H1 (cell line): ENCODE data around the gene PCGF6. TPM values are rescaled to one million over a fixed set of nuclear protein-coding genes. Genes with fewer than 3 reads are reported as not detected.

Experiments used
- GTF2F1 ChIP-seq: IDR thresholded peaks from 2 replicates; pipeline ENCODE4 v1.6.1; 2012; ENCODE audit warnings: low read depth, low read length, improper control_type of control experiment, borderline replicate concordance
- JUN ChIP-seq: IDR thresholded peaks from 2 replicates; pipeline ENCODE4 v1.6.1; 2011; ENCODE audit warnings: low read depth, mild to moderate bottlenecking, improper control_type of control experiment, low read length
- MAFK ChIP-seq: IDR thresholded peaks from 2 replicates; pipeline ENCODE4 v1.6.1; 2012; ENCODE audit warnings: low read depth, mild to moderate bottlenecking, improper control_type of control experiment, low read length
- NANOG ChIP-seq: IDR thresholded peaks from 2 replicates; pipeline ENCODE4 v1.6.1; 2011; ENCODE audit warnings: low read length, low read depth, mild to moderate bottlenecking, inconsistent platforms; ENCODE audit not compliant: insufficient read depth, poor library complexity, severe bottlenecking
- PHF8 ChIP-seq: fragments of 200-600 bp; sonication (generic); conservative IDR thresholded peaks from 2 replicates; pipeline ENCODE4 v1.7.1; 2012; ENCODE audit warnings: low read depth, mild to moderate bottlenecking, inconsistent platforms, low read length, moderate library complexity
- POU5F1 ChIP-seq: IDR thresholded peaks from 2 replicates; pipeline ENCODE4 v1.6.1; 2011; ENCODE audit warnings: low read depth, mild to moderate bottlenecking, low read length, moderate library complexity
- RBBP5 ChIP-seq: IDR thresholded peaks from 2 replicates; pipeline ENCODE4 v1.7.1; 2012; ENCODE audit warnings: low read depth, mild to moderate bottlenecking, inconsistent platforms, low read length, moderate library complexity, borderline replicate concordance
- SIN3A ChIP-seq, 2 experiments: IDR thresholded peaks in 1 of 2; conservative IDR thresholded peaks in 1 of 2; 2 replicates each; pipeline ENCODE4 v1.6.1; 2011 to 2012; ENCODE audit warnings: low read length in 2 of 2, improper control_type of control experiment in 1 of 2, low read depth in 1 of 2, mild to moderate bottlenecking in 1 of 2
- TAF1 ChIP-seq: IDR thresholded peaks from 2 replicates; pipeline ENCODE4 v1.6.1; 2011; ENCODE audit warnings: mild to moderate bottlenecking, low read depth, low read length
- polyA plus RNA-seq, 7 experiments: library from polyadenylated mRNA; depleted of rRNA in 3 of 7; stranded (reverse) in 5 of 7; unstranded in 2 of 7; fragments of >200 nt in 5 of 7; fragments of 200-250 nt in 2 of 7; gene quantifications; 1 replicate in 5 of 7; 2 replicates in 1 of 7; 4 replicates in 1 of 7; pipeline versions ENCODE4 v1.2.1 to v1.2.3, GENCODE V29; 2011 to 2013; ENCODE audit warnings: missing spikeins in 2 of 7, mixed read lengths in 2 of 7
- total RNA-seq: library from RNA; stranded (reverse); fragmentation: NEBNext Ultra II Directional; extraction: Animal tissue kit (Norgen Biotek cat#: 25700); gene quantifications from 2 replicates; pipeline ENCODE4 v1.2.1, GENCODE V29; 2021
- TF ChIP-seq, protein P1 (sequence below): fragments of 300-600 bp; sonication (generic); IDR thresholded peaks from 2 replicates; pipeline ENCODE4 v1.7.1; 2012; ENCODE audit warnings: low read length, moderate library complexity, mild to moderate bottlenecking, inconsistent platforms; ENCODE audit not compliant: insufficient replicate concordance

Gene PCGF6
- total and polyA plus RNA-seq, 2 of the 8 experiments (the other 6 are each of a cell fraction or from before 2014, with no cell fraction given): 6.9 to 18.6 TPM

DNA sequence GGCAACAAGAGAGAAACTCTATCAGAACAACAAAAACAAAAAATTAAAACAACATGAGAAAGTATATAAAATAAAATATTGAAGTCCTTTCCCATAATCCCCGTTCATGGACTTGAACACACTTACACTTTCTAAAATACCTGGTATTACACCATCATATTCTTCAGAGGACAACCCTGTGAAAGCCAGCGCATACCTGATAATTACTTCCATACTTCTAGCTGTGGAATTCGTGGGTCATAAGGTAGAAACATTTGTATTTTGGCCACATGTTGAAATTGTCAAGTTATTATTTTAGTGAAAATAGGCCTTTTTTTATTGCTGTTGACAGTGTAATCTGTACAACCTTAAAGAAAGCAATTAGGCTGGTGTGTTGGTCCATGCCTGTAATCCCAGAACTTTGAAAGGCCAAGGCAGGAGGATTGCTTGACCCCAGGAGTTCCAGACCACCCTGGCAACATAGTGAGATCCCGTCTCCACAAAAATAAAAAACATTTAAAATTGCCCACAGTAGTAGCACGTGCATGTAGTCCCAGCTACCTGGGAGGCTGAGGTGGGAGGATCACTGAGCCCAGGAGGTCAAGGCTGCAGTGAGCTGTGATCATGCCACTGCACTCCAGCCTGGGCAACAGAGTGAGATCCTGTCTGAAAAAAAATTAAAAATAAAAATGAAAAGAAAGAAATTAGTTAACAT lies 5.1 kb upstream of the PCGF6 start (continued):
- TF ChIP-seq, protein P1, sequence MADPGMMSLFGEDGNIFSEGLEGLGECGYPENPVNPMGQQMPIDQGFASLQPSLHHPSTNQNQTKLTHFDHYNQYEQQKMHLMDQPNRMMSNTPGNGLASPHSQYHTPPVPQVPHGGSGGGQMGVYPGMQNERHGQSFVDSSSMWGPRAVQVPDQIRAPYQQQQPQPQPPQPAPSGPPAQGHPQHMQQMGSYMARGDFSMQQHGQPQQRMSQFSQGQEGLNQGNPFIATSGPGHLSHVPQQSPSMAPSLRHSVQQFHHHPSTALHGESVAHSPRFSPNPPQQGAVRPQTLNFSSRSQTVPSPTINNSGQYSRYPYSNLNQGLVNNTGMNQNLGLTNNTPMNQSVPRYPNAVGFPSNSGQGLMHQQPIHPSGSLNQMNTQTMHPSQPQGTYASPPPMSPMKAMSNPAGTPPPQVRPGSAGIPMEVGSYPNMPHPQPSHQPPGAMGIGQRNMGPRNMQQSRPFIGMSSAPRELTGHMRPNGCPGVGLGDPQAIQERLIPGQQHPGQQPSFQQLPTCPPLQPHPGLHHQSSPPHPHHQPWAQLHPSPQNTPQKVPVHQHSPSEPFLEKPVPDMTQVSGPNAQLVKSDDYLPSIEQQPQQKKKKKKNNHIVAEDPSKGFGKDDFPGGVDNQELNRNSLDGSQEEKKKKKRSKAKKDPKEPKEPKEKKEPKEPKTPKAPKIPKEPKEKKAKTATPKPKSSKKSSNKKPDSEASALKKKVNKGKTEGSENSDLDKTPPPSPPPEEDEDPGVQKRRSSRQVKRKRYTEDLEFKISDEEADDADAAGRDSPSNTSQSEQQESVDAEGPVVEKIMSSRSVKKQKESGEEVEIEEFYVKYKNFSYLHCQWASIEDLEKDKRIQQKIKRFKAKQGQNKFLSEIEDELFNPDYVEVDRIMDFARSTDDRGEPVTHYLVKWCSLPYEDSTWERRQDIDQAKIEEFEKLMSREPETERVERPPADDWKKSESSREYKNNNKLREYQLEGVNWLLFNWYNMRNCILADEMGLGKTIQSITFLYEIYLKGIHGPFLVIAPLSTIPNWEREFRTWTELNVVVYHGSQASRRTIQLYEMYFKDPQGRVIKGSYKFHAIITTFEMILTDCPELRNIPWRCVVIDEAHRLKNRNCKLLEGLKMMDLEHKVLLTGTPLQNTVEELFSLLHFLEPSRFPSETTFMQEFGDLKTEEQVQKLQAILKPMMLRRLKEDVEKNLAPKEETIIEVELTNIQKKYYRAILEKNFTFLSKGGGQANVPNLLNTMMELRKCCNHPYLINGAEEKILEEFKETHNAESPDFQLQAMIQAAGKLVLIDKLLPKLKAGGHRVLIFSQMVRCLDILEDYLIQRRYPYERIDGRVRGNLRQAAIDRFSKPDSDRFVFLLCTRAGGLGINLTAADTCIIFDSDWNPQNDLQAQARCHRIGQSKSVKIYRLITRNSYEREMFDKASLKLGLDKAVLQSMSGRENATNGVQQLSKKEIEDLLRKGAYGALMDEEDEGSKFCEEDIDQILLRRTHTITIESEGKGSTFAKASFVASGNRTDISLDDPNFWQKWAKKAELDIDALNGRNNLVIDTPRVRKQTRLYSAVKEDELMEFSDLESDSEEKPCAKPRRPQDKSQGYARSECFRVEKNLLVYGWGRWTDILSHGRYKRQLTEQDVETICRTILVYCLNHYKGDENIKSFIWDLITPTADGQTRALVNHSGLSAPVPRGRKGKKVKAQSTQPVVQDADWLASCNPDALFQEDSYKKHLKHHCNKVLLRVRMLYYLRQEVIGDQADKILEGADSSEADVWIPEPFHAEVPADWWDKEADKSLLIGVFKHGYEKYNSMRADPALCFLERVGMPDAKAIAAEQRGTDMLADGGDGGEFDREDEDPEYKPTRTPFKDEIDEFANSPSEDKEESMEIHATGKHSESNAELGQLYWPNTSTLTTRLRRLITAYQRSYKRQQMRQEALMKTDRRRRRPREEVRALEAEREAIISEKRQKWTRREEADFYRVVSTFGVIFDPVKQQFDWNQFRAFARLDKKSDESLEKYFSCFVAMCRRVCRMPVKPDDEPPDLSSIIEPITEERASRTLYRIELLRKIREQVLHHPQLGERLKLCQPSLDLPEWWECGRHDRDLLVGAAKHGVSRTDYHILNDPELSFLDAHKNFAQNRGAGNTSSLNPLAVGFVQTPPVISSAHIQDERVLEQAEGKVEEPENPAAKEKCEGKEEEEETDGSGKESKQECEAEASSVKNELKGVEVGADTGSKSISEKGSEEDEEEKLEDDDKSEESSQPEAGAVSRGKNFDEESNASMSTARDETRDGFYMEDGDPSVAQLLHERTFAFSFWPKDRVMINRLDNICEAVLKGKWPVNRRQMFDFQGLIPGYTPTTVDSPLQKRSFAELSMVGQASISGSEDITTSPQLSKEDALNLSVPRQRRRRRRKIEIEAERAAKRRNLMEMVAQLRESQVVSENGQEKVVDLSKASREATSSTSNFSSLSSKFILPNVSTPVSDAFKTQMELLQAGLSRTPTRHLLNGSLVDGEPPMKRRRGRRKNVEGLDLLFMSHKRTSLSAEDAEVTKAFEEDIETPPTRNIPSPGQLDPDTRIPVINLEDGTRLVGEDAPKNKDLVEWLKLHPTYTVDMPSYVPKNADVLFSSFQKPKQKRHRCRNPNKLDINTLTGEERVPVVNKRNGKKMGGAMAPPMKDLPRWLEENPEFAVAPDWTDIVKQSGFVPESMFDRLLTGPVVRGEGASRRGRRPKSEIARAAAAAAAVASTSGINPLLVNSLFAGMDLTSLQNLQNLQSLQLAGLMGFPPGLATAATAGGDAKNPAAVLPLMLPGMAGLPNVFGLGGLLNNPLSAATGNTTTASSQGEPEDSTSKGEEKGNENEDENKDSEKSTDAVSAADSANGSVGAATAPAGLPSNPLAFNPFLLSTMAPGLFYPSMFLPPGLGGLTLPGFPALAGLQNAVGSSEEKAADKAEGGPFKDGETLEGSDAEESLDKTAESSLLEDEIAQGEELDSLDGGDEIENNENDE: no peak
- TF ChIP-seq GTF2F1 (no peak), MAFK (no peak), SIN3A (conservative IDR thresholded peaks at IDR 0.05 in 1 of 2, IDR thresholded peaks at IDR 0.05 in 1 of 2; ENCODE audit: low read depth in 1 of 2, low read length in 2 of 2) (no peak), RBBP5 (no peak), NANOG (no peak), PHF8 (no peak), TAF1 (no peak), POU5F1 (no peak), JUN (no peak)
